Renal pelvis (tissue), 12 donors: ENCODE measurements around the gene ARG2. TPM values are rescaled to one million over a fixed set of nuclear protein-coding genes. Genes with fewer than 3 reads are reported as not detected.

Experiments used
- DNase-seq: peaks from one replicate; pipeline ENCODE4 v3.0.0-alpha.2; 2013
- long read RNA-seq, 16 experiments: transcript quantifications; one replicate each; lab custom pipeline, GENCODE V29; 2026
- polyA plus RNA-seq, 3 donors: library from polyadenylated mRNA; unstranded; fragments of 120-200 nt; gene quantifications; one replicate each; pipeline ENCODE4 v1.2.1, GENCODE V29; 2013; ENCODE audit not compliant: insufficient read length in 3 of 3

Gene ARG2
- polyA plus RNA-seq = 10 to 100 TPM in 2 of 3 donors, 1 to 10 TPM in 1; 7.7 to 20.6 (median 11.6) TPM
- long read RNA-seq, donor 1, transcript ARG2-201 (8 exons, 2,045 nt) = major isoform, 10 of 240 reads
- long read RNA-seq, donor 1, partial matches to known transcripts = 222 of 240 reads
- long read RNA-seq, donor 1, other reads (novel, unspliced or antisense) = 5 of 240 reads
- long read RNA-seq, donor 2, partial matches to known transcripts = 223 of 301 reads
- long read RNA-seq, donor 2, other reads (novel, unspliced or antisense) = 74 of 301 reads
- long read RNA-seq, donor 3, transcript ARG2-201 (8 exons, 2,045 nt) = major isoform, 5 of 167 reads
- long read RNA-seq, donor 3, partial matches to known transcripts = 162 of 167 reads
- long read RNA-seq, donor 3, other reads (novel, unspliced or antisense) = 0 of 167 reads
- long read RNA-seq, donor 4, partial matches to known transcripts = 201 of 210 reads
- long read RNA-seq, donor 4, other reads (novel, unspliced or antisense) = 7 of 210 reads
- long read RNA-seq, donor 5, partial matches to known transcripts = 47 of 75 reads
- long read RNA-seq, donor 5, other reads (novel, unspliced or antisense) = 23 of 75 reads
- long read RNA-seq, donor 6, partial matches to known transcripts = 79 of 136 reads
- long read RNA-seq, donor 6, other reads (novel, unspliced or antisense) = 56 of 136 reads
- long read RNA-seq, donor 7, transcript ARG2-201 (8 exons, 2,045 nt) = major isoform, 15 of 215 reads
- long read RNA-seq, donor 7, partial matches to known transcripts = 200 of 215 reads
- long read RNA-seq, donor 7, other reads (novel, unspliced or antisense) = 0 of 215 reads
- long read RNA-seq, donor 8, partial matches to known transcripts = 58 of 58 reads
- long read RNA-seq, donor 8, other reads (novel, unspliced or antisense) = 0 of 58 reads
- long read RNA-seq, donor 9, partial matches to known transcripts = 105 of 195 reads
- long read RNA-seq, donor 9, other reads (novel, unspliced or antisense) = 88 of 195 reads
- long read RNA-seq, donor 10, transcript ARG2-201 (8 exons, 2,045 nt) = major isoform, 6 of 175 reads
- long read RNA-seq, donor 10, partial matches to known transcripts = 103 of 175 reads
- long read RNA-seq, donor 10, other reads (novel, unspliced or antisense) = 66 of 175 reads
- long read RNA-seq, donor 11, partial matches to known transcripts = 8 of 12 reads
- long read RNA-seq, donor 11, other reads (novel, unspliced or antisense) = 0 of 12 reads
- long read RNA-seq, donor 12, partial matches to known transcripts = 97 of 215 reads
- long read RNA-seq, donor 12, other reads (novel, unspliced or antisense) = 115 of 215 reads
- long read RNA-seq, donor 13, partial matches to known transcripts = 79 of 107 reads
- long read RNA-seq, donor 13, other reads (novel, unspliced or antisense) = 27 of 107 reads
- long read RNA-seq, donor 14 = 0 reads
- long read RNA-seq, donor 15 = 0 reads
- long read RNA-seq, donor 16, transcript ARG2-201 (8 exons, 2,045 nt) = major isoform, 9 of 174 reads
- long read RNA-seq, donor 16, partial matches to known transcripts = 94 of 174 reads
- long read RNA-seq, donor 16, other reads (novel, unspliced or antisense) = 71 of 174 reads

DNA sequence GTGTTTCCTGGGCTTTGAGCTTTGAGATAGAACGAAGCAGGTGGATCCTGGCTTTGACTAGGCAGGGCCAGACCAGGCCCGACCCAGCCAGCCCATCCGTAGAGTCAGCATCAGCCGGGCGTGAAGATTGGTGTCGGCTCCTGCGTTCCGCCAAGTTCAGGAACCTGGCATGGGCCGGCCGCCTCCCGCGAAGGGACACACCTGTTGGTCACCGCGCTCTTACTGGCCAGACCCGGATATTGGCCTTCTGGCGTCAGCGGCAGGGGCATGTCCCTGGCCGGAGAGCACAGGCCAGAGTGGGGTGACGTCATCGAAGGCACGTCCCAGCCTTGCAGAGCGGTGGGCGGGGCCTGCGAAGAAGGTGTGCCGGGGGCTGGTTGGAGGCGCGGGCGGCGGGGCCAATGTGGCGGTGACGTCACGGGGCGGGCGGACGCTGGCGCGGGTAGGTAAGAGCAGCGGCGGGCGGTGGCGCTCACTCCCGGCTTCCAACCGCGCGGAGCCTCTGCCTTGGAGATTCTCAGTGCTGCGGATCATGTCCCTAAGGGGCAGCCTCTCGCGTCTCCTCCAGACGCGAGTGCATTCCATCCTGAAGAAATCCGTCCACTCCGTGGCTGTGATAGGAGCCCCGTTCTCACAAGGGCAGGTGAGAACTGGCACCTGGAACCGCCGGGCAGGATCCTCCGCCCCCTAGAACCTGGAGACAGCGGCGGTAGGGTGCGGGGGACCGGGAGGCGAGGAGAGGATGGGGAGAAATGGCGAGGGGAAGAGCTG lies at the start of gene ARG2:
Gene ARG2, plus strand, starts transcription at position 475 of the 771 bp plus-strand sequence. Its CDS starts 58 bp downstream, at position 533.
- DNase-seq = peak; percentile 92

DNA sequence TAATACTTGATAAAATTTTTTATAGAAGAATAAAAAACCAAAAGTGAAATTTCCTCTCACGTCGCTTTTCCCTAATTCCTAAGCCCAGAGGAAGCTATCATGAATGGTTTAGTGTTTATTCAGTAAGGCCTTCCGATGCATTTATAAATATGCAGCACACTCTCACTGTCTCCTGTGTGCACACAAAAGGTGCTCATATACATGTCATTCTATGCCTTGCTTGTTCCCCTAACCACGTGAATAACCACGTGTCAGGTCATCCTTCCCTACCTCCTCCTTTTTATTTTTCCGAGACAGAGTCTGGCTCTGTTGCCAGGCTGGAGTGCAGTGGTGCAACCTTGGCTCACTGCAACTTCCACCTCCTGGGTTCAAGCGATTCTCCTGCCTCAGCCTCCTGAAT lies 49.3 kb upstream of the ARG2 start:
- no peak for DNase-seq

DNA sequence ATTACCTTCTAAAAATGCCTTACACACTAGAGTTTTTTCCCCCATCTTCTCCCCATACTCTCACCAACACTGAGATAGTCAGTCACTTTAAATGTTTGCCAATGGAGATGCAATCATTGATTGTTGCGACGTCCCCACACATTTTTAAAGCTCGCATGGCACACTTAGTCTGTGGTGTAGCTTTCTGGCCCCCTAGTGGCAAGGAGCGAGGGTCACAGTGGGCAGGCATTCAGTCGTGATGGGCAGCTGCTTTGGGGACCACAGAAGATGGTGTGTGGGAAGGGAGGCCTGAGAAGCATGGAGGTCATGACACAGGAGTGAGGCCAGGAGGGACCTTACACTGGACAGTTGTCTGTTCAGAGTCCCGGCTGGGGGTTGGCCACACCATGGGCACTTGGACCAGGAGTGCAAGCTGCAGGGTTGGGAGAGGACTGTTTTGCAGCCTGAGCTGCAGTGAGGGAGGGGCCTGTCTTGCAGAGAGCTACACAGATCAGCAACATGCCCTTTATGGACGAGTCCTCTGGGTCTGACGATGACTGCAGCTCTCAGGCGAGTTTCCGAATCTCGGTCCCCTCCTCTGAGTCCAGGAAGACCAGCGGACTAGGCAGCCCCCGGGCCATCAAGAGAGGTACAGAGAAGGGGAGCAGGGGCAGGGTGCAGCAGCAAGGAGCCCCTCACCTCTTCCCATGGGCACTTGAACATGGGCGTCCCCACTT lies 48.3 kb upstream of the ARG2 start:
- DNase-seq = peak; percentile 50

GRCh38 chr14:67571991-67572323 lies 47.8 kb upstream of the ARG2 start:
- no peak for DNase-seq

DNA sequence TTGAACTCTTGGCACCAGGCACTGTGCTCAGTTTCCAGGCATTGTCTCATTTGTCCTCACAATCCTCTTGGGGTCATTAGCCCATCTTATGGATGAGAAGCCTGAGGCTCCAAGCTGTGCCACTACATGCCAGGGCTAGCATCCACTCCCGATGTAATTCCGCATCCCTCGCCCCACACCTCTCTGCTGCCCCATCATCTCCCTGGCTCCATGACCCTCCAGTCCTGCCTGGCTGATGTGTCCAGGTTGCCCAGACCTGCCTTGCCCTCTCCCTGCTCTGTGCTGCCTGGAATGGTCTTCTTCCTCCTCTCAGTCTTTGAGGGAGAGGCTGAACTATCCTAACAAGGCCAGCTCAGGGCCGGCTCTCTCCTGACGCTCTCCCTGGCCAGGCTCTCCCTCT lies 47.1 kb upstream of the ARG2 start:
- DNase-seq = no peak

DNA sequence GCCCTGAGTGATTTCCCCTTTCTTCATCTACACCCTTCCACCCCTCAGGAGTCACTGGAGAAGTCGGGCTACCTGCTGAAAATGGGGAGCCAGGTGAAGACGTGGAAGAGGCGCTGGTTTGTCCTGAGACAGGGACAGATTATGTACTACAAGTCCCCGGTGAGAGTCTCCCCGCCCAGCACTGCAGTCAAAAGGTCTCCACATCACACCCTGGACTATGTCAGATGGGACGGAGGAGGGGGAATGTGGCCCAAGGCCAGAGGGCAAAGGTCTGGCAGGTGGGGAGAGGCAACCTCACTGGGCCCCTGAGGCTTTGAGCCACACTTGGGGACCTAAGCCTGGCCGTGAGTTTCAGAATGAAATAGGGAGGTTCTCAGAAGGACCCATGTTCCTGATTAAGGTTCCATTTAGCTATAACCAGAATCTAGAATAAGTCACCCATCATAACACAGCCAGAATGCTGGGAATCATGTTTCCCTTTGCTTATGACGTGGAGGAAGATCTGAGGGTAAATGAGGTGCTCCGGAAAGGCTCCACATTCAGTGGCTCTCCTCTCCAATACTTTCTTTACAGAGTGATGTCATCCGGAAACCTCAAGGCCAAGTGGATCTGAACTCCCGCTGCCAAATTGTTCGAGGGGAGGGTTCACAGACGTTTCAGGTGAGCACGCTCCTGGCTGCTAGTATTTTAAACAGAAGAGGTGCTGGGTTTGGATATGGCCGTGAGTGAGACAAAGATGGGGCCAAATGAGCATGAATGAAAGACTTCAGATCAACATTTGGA lies 46.3 kb upstream of the ARG2 start:
- DNase-seq = no peak

DNA sequence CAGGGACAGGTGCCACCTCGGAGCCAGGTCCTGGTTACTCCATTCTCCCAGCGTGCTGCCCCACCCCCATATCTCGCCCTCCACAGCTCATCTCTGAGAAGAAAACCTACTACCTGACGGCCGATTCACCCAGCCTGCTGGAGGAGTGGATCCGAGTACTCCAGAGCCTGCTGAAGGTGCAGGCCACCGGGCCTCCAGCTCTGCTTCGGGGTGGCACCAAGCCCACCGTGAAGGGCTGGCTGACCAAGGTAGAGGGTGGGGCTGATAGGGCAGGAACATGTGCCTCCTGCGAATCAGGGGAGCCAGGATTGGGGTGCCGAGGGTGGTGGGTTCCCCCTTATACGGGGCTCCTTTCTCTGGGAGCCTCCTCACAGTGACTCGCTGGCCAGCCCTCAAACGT lies 45.6 kb upstream of the ARG2 start:
- no peak for DNase-seq

GRCh38 chr14:67574806-67575205 lies 44.9 kb upstream of the ARG2 start:
- no peak for DNase-seq

DNA sequence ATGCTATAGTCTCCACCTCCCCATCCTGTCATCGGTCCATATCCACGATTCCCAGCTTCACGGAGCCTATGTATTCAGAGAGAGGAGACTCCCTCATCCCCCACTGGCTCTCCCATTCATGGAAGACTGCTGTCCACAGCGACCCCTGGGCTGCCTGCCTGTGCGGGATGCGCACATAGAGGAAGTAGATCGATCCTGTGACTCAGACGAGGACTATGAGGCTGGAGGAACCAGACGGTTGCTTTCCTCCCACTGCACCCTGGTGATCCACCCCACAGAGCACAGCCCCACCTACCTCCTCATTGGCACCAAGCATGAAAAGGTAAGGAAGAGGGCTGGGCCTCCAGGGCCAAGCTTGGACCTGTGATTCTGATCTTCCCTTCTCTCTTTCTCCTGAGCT lies 44.0 kb upstream of the ARG2 start:
- DNase-seq = no peak

- no peak for DNase-seq
Measured at GRCh38 chr14:67576216-67576955, 43.3 kb upstream of the ARG2 start.

- DNase-seq = no peak
Measured at GRCh38 chr14:67577181-67577808, 42.4 kb upstream of the ARG2 start.

GRCh38 chr14:67577909-67578749 lies 41.6 kb upstream of the ARG2 start:
- no peak for DNase-seq

GRCh38 chr14:67579040-67579439 lies 40.7 kb upstream of the ARG2 start:
- no peak for DNase-seq

GRCh38 chr14:67579636-67580035 lies 40.1 kb upstream of the ARG2 start:
- no peak for DNase-seq

- DNase-seq = no peak
Measured at GRCh38 chr14:67580336-67581171, 39.2 kb upstream of the ARG2 start.

GRCh38 chr14:67581643-67582042 lies 38.1 kb upstream of the ARG2 start:
- DNase-seq = no peak
